GM21390 (cell line): ENCODE results near the gene CLUH.
A peak's percentile ranks its signal among the peaks of the same experiment; 100 is the strongest.

Experiments used
- ATAC-seq: cut with Tn5 transposase; IDR thresholded peaks from one replicate; pipeline ENCODE4 v1.9.1; 2021; ENCODE audit not compliant: unreplicated experiment

The CLUH gene, protein sequence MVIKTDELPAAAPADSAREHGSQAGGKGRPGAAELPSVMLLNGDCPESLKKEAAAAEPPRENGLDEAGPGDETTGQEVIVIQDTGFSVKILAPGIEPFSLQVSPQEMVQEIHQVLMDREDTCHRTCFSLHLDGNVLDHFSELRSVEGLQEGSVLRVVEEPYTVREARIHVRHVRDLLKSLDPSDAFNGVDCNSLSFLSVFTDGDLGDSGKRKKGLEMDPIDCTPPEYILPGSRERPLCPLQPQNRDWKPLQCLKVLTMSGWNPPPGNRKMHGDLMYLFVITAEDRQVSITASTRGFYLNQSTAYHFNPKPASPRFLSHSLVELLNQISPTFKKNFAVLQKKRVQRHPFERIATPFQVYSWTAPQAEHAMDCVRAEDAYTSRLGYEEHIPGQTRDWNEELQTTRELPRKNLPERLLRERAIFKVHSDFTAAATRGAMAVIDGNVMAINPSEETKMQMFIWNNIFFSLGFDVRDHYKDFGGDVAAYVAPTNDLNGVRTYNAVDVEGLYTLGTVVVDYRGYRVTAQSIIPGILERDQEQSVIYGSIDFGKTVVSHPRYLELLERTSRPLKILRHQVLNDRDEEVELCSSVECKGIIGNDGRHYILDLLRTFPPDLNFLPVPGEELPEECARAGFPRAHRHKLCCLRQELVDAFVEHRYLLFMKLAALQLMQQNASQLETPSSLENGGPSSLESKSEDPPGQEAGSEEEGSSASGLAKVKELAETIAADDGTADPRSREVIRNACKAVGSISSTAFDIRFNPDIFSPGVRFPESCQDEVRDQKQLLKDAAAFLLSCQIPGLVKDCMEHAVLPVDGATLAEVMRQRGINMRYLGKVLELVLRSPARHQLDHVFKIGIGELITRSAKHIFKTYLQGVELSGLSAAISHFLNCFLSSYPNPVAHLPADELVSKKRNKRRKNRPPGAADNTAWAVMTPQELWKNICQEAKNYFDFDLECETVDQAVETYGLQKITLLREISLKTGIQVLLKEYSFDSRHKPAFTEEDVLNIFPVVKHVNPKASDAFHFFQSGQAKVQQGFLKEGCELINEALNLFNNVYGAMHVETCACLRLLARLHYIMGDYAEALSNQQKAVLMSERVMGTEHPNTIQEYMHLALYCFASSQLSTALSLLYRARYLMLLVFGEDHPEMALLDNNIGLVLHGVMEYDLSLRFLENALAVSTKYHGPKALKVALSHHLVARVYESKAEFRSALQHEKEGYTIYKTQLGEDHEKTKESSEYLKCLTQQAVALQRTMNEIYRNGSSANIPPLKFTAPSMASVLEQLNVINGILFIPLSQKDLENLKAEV (N-terminal part only)

GRCh38 chr17:2711608-2712299 is at the start of gene CLUH:
CLUH (minus strand) TSS chr17:2711764; CDS start chr17:2711661, 103 bp downstream.
- ATAC-seq = peak; percentile 70

GRCh38 chr17:2758870-2759269 is 47.3 kb upstream of the CLUH start:
- ATAC-seq = no peak

DNA sequence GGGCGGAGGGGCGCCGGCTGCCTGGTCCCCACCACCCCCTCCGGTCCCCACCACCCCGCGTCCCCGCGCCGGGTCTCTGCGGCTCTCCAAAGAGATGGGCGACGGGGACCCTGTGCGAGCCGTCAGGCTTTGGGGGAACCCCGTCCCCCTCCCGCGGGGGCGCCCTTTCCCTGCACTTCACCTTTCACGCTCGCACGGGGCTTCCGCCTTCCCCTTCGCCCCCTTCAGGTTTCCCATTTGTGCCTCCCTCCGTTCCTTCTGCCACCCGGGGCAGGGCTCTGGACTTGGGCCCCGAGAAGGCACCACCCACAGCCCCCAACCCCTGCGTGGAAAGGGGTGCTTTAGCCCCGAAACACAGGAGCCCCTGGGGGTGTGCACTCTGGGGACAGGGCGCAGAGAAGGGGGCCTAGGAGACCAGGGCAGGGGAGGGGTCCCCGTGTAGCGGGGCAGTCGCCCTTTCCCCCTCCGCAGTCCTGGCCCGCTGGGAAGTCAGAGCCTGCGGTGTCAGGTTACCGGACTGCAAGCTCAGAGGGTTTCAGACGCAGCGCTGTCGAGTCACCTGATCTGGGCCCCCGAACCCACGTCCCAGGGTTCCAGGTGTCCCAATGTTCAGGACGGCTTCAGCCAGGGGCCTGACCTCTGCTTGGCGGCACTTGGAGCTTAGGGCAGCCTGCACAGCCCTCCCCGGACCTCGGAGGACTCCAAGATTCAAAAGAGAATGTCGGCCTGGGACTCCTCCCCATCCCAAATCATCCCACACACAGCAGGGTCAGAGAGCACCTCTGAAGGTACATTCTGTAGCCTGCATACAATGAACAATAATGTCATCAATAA is 44.5 kb upstream of the CLUH start:
- no peak for ATAC-seq

DNA sequence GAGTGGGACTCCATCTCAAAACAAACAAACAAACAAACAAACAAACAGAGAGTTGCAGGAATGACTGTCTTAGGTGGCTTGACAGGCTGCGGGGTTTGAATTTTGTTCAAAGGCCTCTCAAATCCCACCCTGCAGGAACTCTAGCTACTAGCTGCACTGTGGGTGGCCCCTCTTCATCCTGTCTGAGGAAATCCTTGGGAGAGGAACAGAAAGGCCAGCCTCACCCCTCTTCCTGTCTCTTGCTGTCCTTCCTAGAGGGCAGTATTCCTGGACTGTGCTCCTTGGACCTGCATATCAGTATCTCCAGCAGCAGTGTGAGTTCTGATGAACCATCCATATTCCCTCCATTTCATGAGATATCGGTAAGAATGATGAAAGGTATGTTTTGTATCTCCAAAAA is 39.9 kb upstream of the CLUH start:
- ATAC-seq = no peak

GRCh38 chr17:2750721-2751120 is 39.2 kb upstream of the CLUH start:
- ATAC-seq = no peak

- no peak for ATAC-seq
These were observed 38.2 kb upstream of the CLUH start for GRCh38 chr17:2749784-2750181.

DNA sequence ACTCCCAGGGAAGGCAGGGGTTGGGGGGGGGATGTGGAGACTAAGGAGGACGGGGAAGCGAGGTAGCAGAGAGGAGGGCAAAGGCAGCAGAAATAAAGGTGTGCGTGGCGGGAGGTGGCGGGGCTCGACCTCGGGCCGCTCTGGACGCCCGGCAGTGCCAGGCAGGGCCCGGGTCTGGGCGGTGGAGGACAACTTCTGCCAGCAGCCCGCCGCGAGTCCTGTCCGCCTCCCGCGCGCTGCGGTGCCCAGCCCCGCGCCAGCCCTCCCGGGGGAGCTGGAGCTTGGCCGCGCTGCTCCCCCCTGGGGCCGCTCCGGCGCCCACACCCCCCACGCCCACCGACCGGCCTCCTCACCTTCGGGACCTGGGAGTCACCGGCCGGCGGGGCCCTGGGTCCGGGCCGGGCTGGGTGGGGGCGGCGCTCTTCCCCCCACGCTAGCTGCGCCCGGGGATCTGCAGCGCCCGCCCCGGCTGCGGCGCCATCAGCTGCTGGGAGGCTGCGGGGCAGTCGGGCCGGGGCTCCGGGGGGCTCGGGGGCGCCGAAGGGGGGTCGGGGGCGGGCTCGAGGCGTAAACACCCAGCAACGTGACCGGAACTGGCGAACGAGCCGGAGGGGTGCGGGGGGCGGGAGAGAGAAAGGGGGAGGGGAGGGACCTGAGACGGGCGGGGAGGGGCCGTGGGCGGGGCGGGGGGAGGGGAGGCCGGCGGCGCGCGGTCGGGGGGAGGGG is 37.7 kb upstream of the CLUH start, which contains the start of gene CCDC92B:
CCDC92B (minus strand) TSS at position 595 of the 726 bp plus-strand sequence. CDS start 14,507 bp downstream, outside the sequence.
- no peak for ATAC-seq

GRCh38 chr17:2745317-2746037 is 33.9 kb upstream of the CLUH start:
- ATAC-seq = no peak

DNA sequence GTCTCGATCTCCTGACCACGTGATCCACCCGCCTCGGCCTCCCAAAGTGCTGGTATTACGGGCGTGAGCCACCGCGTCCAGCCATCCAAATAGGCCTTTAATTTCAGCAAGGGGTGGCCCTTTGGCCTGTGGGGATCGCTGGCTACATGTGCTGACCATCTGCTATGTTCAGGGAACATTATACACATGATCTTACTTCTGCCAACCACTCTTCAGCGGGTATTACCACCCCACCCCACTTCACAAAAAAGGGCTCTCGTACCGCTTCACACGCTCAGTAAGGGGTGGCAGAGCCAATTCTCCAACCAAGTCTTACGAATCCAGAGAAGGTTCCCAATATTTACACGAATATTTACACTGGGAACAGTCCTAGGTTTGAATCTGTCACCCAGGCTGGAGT is 26.1 kb upstream of the CLUH start:
- ATAC-seq = no peak

- ATAC-seq = no peak
These were observed 25.4 kb upstream of the CLUH start for GRCh38 chr17:2736956-2737355.

DNA sequence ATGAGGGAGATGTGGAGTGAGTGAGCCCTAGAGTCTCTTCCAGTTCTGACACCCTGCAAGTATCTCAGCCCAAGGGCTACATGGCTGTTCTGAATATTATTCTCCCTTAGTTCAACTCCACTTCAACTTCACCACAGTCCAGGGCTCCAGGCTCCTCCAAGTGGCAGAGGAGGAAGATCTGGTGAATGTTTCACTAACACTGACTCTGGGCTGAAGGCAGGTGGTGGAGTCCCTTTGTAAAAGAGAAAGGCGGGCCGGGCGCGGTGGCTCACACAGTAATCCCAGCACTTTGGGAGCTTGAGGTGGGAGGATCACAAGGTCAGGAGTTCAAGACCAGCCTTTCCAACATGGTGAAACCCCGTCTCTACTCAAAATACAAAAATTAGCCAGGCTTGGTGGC is 24.3 kb upstream of the CLUH start:
- ATAC-seq = no peak

DNA sequence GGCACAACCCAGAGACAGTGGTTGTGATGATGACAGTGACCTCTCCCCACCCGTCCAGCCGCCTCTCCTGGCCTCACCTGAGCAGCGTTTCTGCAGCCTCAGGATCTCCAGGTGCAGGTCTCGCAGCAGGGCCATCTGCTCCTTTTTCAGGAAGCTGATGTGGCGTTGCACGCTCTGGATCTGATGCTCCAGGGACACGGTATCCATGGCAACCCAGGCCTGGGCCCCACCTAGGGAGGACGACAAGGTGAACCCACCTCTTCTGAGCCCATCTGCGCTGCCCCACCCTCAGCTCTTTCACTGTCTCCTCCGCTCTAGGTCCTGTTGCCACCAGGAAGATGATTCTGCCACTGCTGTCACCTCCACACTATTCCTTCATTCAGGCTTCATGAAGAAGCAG is 23.4 kb upstream of the CLUH start:
- no peak for ATAC-seq

DNA sequence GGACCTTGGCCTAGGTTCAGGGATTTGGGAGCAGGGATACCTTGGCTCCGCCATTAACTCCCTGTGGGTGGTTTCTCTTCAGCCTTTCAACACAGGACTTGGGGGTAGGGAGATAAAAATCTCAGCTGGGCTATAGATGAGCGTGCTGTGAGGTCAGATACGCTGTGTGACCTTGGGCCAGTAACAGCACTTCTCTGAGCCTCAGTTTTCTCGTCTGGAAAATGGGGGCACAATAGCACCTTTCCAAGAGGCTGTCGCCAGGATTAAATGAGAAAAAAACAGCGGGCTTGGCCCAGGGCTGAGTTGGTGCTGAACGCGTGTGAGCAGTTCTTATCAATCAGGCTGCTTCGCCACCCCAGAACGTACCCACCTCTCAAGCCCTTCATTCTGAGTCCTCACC is 20.2 kb upstream of the CLUH start:
- ATAC-seq = no peak

GRCh38 chr17:2730764-2731353 is 19.3 kb upstream of the CLUH start:
- no peak for ATAC-seq

DNA sequence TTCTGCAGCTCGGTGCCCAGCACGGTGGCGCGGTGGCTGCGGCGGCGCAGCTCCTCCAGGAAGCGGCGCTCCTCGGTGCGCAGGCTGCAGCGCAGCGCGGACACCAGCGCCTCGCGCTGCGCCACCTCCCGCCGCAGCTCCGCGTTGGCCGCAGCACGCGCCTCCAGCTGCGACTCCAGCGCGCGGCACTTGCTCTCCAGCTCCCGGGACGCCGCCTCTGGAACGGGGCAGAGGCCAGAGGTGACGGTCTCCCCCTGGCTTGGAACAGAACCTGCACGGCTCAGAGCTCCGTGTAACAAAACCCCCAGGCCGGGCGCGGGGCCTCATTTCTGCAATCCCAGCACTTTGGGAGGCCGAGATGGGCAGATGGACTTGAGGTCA is 13.2 kb upstream of the CLUH start:
- no peak for ATAC-seq

GRCh38 chr17:2723997-2724783 is 12.6 kb upstream of the CLUH start:
- no peak for ATAC-seq

- no peak for ATAC-seq
These were observed 12.0 kb upstream of the CLUH start for GRCh38 chr17:2723505-2723996.
